WTC11 (cell line): ENCODE data around the gene B3GAT3. TPM values are rescaled to one million over a fixed set of nuclear protein-coding genes. Genes with fewer than 3 reads are reported as not detected.

ENCODE experiments used
- ATAC-seq: fragments of 200-7000 bp; cut with Tn5 transposase; 2 replicates; pipeline ENCODE4 v1.10.0; 2021; ENCODE audit warnings: mild to moderate bottlenecking, moderate library complexity
- CTCF ChIA-PET: fragments of 300-600 bp; sonication (Branson Sonifier 250); formaldehyde crosslinking; loops from one replicate; lab custom pipeline; 2021; ENCODE audit warnings: antibody characterized with exemption; lab: Charles Lee
- POLR2A ChIA-PET: fragments of 350-600 bp; sonication (Branson Sonifier 250); formaldehyde crosslinking; loops from one replicate; lab custom pipeline; 2021; ENCODE audit warnings: antibody characterized with exemption; lab: Charles Lee
- DNase-seq: peaks from one replicate; pipeline ENCODE4 v3.0.0; 2021; ENCODE audit warnings: low spot score
- H3K27ac Mint-ChIP-seq: 2 replicates; pipeline ENCODE4 v1.8.0; 2021; ENCODE audit warnings: mixed read lengths
- H3K27me3 Mint-ChIP-seq: 2 replicates; pipeline ENCODE4 v1.8.0; 2021; ENCODE audit warnings: low read depth, mild to moderate bottlenecking, moderate library complexity, mixed read lengths
- H3K36me3 Mint-ChIP-seq: 2 replicates; pipeline ENCODE4 v1.8.0; 2021; ENCODE audit warnings: mixed read lengths
- H3K4me1 Mint-ChIP-seq: 2 replicates; pipeline ENCODE4 v1.8.0; 2022; ENCODE audit warnings: mixed read lengths
- H3K4me3 Mint-ChIP-seq: 2 replicates; pipeline ENCODE4 v1.8.0; 2021; ENCODE audit warnings: mild to moderate bottlenecking, moderate library complexity, mixed read lengths
- H3K9me3 Mint-ChIP-seq: 2 replicates; pipeline ENCODE4 v1.8.0; 2021; ENCODE audit warnings: mixed read lengths
- ARID4B ChIP-seq: sonication (generic); formaldehyde crosslinking; IDR thresholded peaks from 2 replicates; pipeline ENCODE4 v1.8.0; 2023; ENCODE audit warnings: missing genetic modification reagents, mild to moderate bottlenecking, borderline replicate concordance
- CBFB ChIP-seq: sonication (generic); formaldehyde crosslinking; IDR thresholded peaks from 2 replicates; pipeline ENCODE4 v1.8.1; 2022; ENCODE audit warnings: mild to moderate bottlenecking, low read depth, missing genetic modification reagents
- CREM ChIP-seq: sonication (generic); formaldehyde crosslinking; IDR thresholded peaks from 2 replicates; pipeline ENCODE4 v1.8.1; 2022; ENCODE audit warnings: mild to moderate bottlenecking, missing genetic modification reagents, moderate library complexity
- ELF4 ChIP-seq: sonication (generic); formaldehyde crosslinking; IDR thresholded peaks from 2 replicates; pipeline ENCODE4 v1.8.1; 2022; ENCODE audit warnings: low read depth, mild to moderate bottlenecking, moderate library complexity, missing genetic modification reagents
- EMX1 ChIP-seq: fragments of 250-450 bp; sonication (Bioruptor Pico); IDR thresholded peaks from 2 replicates; pipeline ENCODE4 v1.8.0; 2021; ENCODE audit warnings: mild to moderate bottlenecking
- FOXP4 ChIP-seq: sonication (generic); formaldehyde crosslinking; IDR thresholded peaks from 2 replicates; pipeline ENCODE4 v1.8.0; 2022; ENCODE audit warnings: mild to moderate bottlenecking, missing genetic modification reagents
- JAZF1 ChIP-seq: fragments of 250-450 bp; sonication (Bioruptor Pico); IDR thresholded peaks from 2 replicates; pipeline ENCODE4 v1.9.0; 2021; ENCODE audit warnings: moderate library complexity, mild to moderate bottlenecking, inconsistent platforms
- MYBL2 ChIP-seq: sonication (generic); formaldehyde crosslinking; IDR thresholded peaks from 2 replicates; pipeline ENCODE4 v1.8.1; 2023; ENCODE audit warnings: mild to moderate bottlenecking, moderate library complexity, missing genetic modification reagents
- NR3C1 ChIP-seq: sonication (generic); formaldehyde crosslinking; conservative IDR thresholded peaks from 2 replicates; pipeline ENCODE4 v1.8.1; 2023; ENCODE audit warnings: low read depth, mild to moderate bottlenecking, missing genetic modification reagents
- PRRX2 ChIP-seq: fragments of 250-450 bp; sonication (Bioruptor Pico); IDR thresholded peaks from 2 replicates; pipeline ENCODE4 v1.8.0; 2021; ENCODE audit warnings: mild to moderate bottlenecking
- SOX15 ChIP-seq: fragments of 250-450 bp; sonication (Bioruptor Pico); IDR thresholded peaks from 2 replicates; pipeline ENCODE4 v1.9.0; 2021; ENCODE audit warnings: mild to moderate bottlenecking
- SP1 ChIP-seq: sonication (generic); formaldehyde crosslinking; conservative IDR thresholded peaks from 2 replicates; pipeline ENCODE4 v1.8.1; 2022; ENCODE audit warnings: missing genetic modification reagents
- USF1 ChIP-seq: sonication (generic); formaldehyde crosslinking; IDR thresholded peaks from 2 replicates; pipeline ENCODE4 v1.8.0; 2022; ENCODE audit warnings: mild to moderate bottlenecking, missing genetic modification reagents
- ZNF121 ChIP-seq: sonication (generic); formaldehyde crosslinking; IDR thresholded peaks from 2 replicates; pipeline ENCODE4 v1.8.0; 2023; ENCODE audit warnings: missing genetic modification reagents
- ZNF219 ChIP-seq: sonication (generic); formaldehyde crosslinking; IDR thresholded peaks from 2 replicates; pipeline ENCODE4 v1.8.0; 2023; ENCODE audit warnings: missing genetic modification reagents, mild to moderate bottlenecking, borderline replicate concordance
- ZNF263 ChIP-seq: sonication (generic); formaldehyde crosslinking; IDR thresholded peaks from 2 replicates; pipeline ENCODE4 v1.8.1; 2022; ENCODE audit warnings: low read depth, mild to moderate bottlenecking, moderate library complexity, missing genetic modification reagents
- ZNF281 ChIP-seq: sonication (generic); formaldehyde crosslinking; IDR thresholded peaks from 2 replicates; pipeline ENCODE4 v1.8.0; 2023; ENCODE audit warnings: mild to moderate bottlenecking, missing genetic modification reagents
- ZNF396 ChIP-seq: fragments of 250-450 bp; sonication (Bioruptor Pico); IDR thresholded peaks from 2 replicates; pipeline ENCODE4 v1.8.0; 2021; ENCODE audit warnings: mild to moderate bottlenecking, moderate library complexity, borderline replicate concordance
- ZSCAN18 ChIP-seq: fragments of 250-450 bp; sonication (Bioruptor Pico); IDR thresholded peaks from 2 replicates; pipeline ENCODE4 v2.1.2; 2022; ENCODE audit warnings: mild to moderate bottlenecking, moderate library complexity
- total RNA-seq: library from RNA; stranded (reverse); gene quantifications from 3 replicates; pipeline ENCODE4 v1.2.3, GENCODE V29; 2021
- TF ChIP-seq, protein P1 (sequence below): sonication (generic); formaldehyde crosslinking; conservative IDR thresholded peaks from 2 replicates; pipeline ENCODE4 v1.8.1; 2023; ENCODE audit warnings: mild to moderate bottlenecking, low read depth, missing genetic modification reagents, moderate library complexity

Gene B3GAT3
- total RNA-seq, 1 experiment from 2014 or later = 43.9 TPM

DNA sequence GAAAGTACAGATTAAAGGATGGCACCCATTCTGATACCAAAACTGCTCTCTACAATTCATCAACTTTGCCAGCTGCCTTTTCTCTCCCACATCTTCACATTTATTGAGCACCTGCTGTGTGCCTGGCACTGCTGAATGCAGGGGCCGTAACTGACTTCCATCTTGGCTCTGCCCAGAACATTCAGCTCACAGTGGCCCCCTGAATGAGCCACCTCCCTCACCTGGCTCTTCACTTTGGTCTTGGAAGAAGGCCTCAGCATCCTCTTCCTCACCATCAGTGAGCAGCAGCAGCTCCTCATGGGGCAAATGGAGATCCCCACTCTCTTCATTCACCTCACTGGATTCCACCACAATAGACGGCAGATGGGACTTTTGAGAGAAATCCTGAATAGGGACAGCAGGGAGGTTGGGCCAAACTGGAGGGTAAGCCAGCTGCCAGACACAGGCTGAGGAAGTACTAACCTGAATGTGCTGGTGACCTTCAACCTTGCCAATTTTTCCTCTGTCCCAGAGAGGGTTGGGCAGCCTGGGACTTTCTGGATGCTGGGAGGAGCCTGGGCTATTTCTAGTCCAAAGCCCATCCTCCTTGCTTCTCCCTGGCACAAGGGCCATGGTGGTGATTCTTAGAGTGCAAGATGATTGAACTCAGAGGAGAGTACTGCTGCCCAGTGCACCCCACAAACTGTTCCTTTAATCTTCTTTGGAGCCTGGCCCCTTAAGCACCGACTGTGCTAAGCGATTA lies 47.8 kb upstream of the B3GAT3 start:
- ChIA-PET CTCF (interaction anchor here (0.6 to 2.6 kb wide), 7 partner anchors 11 to 245 kb away, joined by 3 to 8 read pairs (median 3); partner anchors contain the start of genes INTS5, SLC3A2 and TUT1), POLR2A (interaction anchor here (0.9 to 1.8 kb wide), 5 partner anchors 20 to 78 kb away, joined by 3 to 9 read pairs (median 5); partner anchors contain the start of genes B3GAT3, LRRN4CL and TUT1)
- Mint-ChIP-seq H3K9me3 (no peaks in the 10 kb centered on the region), H3K27me3 (no peaks in the 10 kb centered on the region), H3K4me1 (peaks cover 29% of the 10 kb centered on the region), H3K36me3 (peaks cover 31% of the 10 kb centered on the region), H3K4me3 (peak overlapping the region; percentile 98), H3K27ac (peak overlapping the region; percentile 95)
- peak; percentile 1 for ATAC-seq
- no peak for TF ChIP-seq SP1
- TF ChIP-seq, protein P1, sequence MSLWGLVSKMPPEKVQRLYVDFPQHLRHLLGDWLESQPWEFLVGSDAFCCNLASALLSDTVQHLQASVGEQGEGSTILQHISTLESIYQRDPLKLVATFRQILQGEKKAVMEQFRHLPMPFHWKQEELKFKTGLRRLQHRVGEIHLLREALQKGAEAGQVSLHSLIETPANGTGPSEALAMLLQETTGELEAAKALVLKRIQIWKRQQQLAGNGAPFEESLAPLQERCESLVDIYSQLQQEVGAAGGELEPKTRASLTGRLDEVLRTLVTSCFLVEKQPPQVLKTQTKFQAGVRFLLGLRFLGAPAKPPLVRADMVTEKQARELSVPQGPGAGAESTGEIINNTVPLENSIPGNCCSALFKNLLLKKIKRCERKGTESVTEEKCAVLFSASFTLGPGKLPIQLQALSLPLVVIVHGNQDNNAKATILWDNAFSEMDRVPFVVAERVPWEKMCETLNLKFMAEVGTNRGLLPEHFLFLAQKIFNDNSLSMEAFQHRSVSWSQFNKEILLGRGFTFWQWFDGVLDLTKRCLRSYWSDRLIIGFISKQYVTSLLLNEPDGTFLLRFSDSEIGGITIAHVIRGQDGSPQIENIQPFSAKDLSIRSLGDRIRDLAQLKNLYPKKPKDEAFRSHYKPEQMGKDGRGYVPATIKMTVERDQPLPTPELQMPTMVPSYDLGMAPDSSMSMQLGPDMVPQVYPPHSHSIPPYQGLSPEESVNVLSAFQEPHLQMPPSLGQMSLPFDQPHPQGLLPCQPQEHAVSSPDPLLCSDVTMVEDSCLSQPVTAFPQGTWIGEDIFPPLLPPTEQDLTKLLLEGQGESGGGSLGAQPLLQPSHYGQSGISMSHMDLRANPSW = no peak
- no peak for TF ChIP-seq ELF4 (CRISPR knock-in tag)
- TF ChIP-seq ZNF263 (CRISPR knock-in tag) = no peak
- no peak for TF ChIP-seq ZSCAN18 (CRISPR knock-in tag)
- DNase-seq = no peak

- ChIA-PET CTCF (interaction anchor here (0.8 to 2.6 kb wide), 7 partner anchors 13 to 243 kb away, joined by 3 to 12 read pairs (median 4); partner anchors contain the start of gene TUT1), POLR2A (interaction anchor here (0.6 to 3.2 kb wide), 7 partner anchors 9 to 76 kb away, joined by 4 to 42 read pairs (median 6); partner anchors contain the start of genes B3GAT3, BSCL2, GNG3 and TUT1)
- no peak for ATAC-seq
- Mint-ChIP-seq H3K27me3 (no peaks in the 10 kb centered on the region), H3K27ac (peak overlapping the region; percentile 88), H3K36me3 (peaks cover 28% of the 10 kb centered on the region), H3K4me3 (peak overlapping the region; percentile 97), H3K4me1 (peaks cover 24% of the 10 kb centered on the region), H3K9me3 (no peaks in the 10 kb centered on the region)
- DNase-seq = no peak
- TF ChIP-seq CBFB (CRISPR knock-in tag) (no peak), SOX15 (no peak), ZNF219 (no peak), ZNF396 (CRISPR knock-in tag) (no peak), EMX1 (CRISPR knock-in tag) (peak; percentile 41; the same call in 1 of the 2 replicates), JAZF1 (CRISPR knock-in tag) (no peak), CREM (CRISPR knock-in tag) (no peak), FOXP4 (CRISPR knock-in tag) (no peak), NR3C1 (CRISPR knock-in tag) (no peak), ELF4 (CRISPR knock-in tag) (no peak), ARID4B (no peak), USF1 (CRISPR knock-in tag) (no peak), ZNF281 (no peak), MYBL2 (CRISPR knock-in tag) (no peak), PRRX2 (CRISPR knock-in tag) (peak; percentile 14; the same call in 1 of the 2 replicates), ZNF121 (CRISPR knock-in tag) (no peak)
These were observed 45.7 kb upstream of the B3GAT3 start for GRCh38 chr11:62667460-62667859.
